ENCODE measurements around the gene C9orf57.

The C9orf57 gene

DNA sequence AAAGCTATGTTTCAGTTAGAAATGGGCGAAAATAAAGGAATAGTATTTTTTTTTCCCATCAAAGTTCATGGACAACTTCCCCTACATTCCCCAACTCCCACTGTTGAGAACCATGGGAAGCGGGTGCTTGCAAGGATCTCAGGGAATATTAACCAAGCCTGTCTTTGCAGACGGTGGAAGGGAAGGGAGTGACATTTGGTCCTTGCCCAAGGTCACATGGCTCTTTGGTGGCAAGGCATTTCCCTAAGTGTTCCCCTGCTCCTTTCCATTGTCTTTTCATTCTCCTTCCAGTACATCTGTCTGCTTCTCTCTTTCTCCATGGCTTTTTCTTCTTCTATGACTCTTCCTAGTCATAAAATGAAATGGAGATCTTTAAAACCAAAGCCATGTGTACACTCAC is 19.0 kb downstream of the C9orf57 start:
- H3K4me3 ChIP-seq (ENCODE audit: low read length) = no peak overlapping the region
- TF ChIP-seq, protein P1, sequence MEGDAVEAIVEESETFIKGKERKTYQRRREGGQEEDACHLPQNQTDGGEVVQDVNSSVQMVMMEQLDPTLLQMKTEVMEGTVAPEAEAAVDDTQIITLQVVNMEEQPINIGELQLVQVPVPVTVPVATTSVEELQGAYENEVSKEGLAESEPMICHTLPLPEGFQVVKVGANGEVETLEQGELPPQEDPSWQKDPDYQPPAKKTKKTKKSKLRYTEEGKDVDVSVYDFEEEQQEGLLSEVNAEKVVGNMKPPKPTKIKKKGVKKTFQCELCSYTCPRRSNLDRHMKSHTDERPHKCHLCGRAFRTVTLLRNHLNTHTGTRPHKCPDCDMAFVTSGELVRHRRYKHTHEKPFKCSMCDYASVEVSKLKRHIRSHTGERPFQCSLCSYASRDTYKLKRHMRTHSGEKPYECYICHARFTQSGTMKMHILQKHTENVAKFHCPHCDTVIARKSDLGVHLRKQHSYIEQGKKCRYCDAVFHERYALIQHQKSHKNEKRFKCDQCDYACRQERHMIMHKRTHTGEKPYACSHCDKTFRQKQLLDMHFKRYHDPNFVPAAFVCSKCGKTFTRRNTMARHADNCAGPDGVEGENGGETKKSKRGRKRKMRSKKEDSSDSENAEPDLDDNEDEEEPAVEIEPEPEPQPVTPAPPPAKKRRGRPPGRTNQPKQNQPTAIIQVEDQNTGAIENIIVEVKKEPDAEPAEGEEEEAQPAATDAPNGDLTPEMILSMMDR (conservative IDR thresholded peaks at IDR 0.05; ENCODE audit: low read depth, low read length) = no peak
- no peak for DNase-seq (ENCODE audit: low read depth)

DNA sequence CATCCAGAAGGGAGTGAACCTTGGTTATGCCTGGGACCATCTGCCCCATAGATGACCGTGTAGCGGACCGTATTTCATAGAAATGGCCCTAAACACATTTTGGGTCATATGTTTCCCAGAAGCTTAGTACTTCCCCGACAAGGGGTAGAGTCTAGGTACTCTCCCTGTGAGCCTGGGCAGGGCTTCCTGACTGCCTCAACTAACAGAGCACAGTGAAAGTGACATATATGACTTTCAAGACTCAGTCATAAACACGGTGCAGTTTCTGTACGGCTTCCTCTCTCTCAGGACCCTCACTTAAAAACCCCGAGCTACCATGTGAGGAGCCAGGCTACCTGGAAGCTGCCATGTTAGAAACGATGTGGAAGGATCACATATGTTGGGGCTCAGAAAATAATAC is 20.9 kb downstream of the C9orf57 start:
- no peak overlapping the region for H3K4me3 ChIP-seq (ENCODE audit: low read length)
- TF ChIP-seq, protein P1 (conservative IDR thresholded peaks at IDR 0.05; ENCODE audit: low read depth, low read length) = no peak
- no peak for DNase-seq (ENCODE audit: low read depth)

DNA sequence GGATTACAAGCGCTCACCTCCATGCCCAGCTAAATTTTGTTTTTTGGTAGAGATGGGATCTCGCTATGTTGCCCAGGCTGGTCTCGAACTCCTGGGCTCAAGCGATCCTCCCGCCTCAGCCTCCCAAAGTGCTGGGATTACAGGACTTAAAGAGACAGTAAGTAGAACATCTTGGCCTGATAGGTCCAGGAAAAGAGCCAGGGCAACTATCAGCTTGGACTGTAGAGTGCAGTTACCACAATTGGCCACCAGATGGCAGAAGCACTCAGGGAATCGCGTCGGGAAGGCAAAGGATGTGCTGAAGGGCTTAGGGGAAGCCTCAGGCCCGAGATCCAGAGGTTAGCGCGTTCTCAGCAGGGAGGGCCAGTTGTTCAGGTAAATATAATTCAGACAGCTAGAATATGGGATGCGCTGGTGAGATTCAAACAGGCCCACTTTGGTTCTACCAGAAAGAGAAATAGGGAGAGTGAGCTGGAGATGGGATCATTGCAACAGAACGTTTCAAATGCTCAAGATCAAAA is 21.5 kb downstream of the C9orf57 start:
- DNase-seq (ENCODE audit: low read depth) = peak; percentile 26
- TF ChIP-seq, protein P1 (conservative IDR thresholded peaks at IDR 0.05; ENCODE audit: low read depth, low read length) = peak; percentile 96
- H3K4me3 ChIP-seq (ENCODE audit: low read length) = no peak overlapping the region

DNA sequence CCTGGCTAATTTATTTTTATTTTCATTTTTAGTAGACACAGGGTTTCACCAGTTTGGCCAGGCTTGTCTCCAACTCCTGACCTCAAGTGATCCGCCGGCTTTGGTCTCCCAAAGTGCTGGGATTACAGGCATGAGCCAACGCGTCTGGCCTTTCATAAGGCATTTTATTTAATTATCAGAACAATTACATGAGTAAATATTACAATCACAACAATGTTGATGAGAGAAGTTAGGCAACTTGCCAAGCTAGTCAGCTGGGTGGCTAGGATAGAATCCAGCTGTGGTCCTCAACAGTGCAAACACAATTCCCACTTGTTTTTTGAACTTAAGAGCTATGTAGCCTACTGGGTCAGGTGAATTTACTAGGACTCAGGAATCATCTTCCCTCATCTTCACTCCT is 22.0 kb downstream of the C9orf57 start:
- H3K4me3 ChIP-seq (ENCODE audit: low read length) = no peak overlapping the region

DNA sequence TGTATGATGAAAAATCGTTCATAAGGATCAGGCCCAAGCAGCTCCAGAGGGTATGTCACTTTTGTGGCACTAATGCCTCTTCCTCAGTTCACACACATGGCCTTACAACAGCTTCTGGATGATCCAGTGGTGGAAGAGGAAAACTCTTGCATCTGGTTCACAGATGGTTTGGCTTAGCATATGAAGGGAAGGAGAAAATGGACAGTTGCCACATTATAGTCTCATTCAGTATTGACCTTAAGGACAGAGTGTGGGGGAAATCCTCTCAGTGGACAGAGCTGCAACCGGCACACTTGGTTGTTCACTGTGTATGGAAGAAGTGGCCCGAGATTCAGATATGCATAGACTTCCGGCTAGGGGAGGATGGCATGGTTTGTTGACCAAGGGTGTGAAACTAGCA is 22.8 kb downstream of the C9orf57 start:
- TF ChIP-seq, protein P1 (conservative IDR thresholded peaks at IDR 0.05; ENCODE audit: low read depth, low read length) = no peak
- DNase-seq (ENCODE audit: low read depth) = no peak
- no peak overlapping the region for H3K4me3 ChIP-seq (ENCODE audit: low read length)

More for the DNA sequence above, 22.0 kb downstream of the C9orf57 start:
- TF ChIP-seq, protein P1 (conservative IDR thresholded peaks at IDR 0.05; ENCODE audit: low read depth, low read length) = no peak
- no peak for DNase-seq (ENCODE audit: low read depth)

DNA sequence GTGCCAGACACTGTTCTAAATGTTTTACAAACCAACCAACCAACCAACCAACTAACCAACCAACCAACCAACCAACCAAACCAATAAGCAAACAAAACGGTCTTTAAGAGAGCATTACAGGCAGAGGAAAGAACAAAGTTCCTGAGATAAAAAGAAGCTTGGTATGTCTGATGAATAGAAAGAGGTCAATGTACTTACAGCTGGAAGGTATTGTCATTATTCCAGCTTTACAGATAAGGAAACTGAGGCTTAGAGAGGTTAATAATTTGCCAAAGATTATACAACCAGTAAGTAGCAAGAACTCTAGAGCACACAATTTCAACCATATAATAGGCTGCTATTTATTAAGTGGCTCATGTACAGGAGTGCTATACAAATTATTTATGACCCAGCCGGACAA is 29.6 kb downstream of the C9orf57 start:
- no peak overlapping the region for H3K4me3 ChIP-seq (ENCODE audit: low read length)
- DNase-seq (ENCODE audit: low read depth) = no peak
- TF ChIP-seq, protein P1 (conservative IDR thresholded peaks at IDR 0.05; ENCODE audit: low read depth, low read length) = no peak

DNA sequence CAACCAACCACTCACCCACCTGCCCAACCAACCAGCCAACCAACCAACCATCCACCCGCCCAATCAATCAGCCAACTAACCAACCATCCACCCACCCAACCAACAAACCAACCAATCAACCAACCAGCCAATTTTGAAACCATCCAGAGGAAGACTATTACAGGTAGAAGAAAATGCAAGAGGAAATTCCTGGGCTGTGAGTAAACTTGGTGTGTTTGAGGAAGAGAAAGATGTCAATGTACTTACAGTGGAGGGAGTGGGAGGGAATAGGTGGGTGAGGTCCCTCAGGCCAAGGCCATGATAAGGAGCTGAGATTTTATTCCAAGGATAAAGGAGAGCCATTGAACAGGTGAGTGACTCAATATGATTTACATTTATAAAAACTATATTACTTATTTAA is 30.4 kb downstream of the C9orf57 start:
- DNase-seq (ENCODE audit: low read depth) = no peak
- TF ChIP-seq, protein P1 (conservative IDR thresholded peaks at IDR 0.05; ENCODE audit: low read depth, low read length) = no peak
- H3K4me3 ChIP-seq (ENCODE audit: low read length) = no peak overlapping the region

All from retinal pigment epithelial cell (primary cell).